GM18909 (cell line): Measurements from ENCODE around the gene USP47.

Experiments
- ATAC-seq: cut with Tn5 transposase; IDR thresholded peaks from one replicate; pipeline ENCODE4 v1.9.1; 2021; ENCODE audit warnings: mild to moderate bottlenecking; ENCODE audit not compliant: unreplicated experiment, poor library complexity

USP47 gene

GRCh38 chr11:11992257-11993212 is 150.8 kb downstream of the USP47 start:
- no peak for ATAC-seq

DNA sequence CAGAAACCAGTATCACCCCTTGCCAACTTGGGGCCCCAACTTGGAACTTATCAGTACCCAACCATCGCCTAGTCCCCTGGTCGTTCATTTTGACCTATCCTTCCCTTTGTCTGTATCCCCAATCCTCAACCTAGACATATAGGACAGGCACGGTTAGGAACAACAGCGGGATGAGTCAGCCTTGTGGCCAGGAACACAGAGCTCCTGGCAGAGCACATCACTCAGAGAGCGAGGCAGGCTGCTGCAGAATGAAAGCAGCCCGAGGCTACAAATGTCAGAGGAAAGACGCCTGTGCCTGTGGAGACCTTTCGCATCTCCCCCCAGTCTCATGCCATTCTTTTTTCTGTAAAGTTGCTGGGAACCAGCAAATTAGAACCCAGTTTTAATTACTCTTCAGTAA is 152.1 kb downstream of the USP47 start:
- ATAC-seq: no peak

DNA sequence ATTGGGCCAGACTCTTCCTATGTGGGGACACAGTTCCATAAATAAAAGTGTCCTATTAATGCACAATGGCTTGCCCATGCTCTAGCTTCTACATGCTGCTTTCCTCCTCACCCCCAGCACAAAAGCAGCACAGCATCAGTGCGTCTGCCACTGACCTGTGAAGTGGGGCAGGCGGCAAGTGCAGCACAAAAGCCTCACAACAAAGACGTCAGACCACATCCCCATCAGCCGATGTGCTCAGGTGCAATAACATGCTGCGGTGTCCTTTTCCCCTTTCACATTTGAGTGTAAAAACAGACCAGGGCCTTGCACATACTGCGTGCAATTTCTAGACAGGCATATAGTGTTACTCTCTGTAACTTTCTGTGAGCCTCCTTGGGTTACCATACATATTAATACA is 153.8 kb downstream of the USP47 start:
- ATAC-seq: no peak

DNA sequence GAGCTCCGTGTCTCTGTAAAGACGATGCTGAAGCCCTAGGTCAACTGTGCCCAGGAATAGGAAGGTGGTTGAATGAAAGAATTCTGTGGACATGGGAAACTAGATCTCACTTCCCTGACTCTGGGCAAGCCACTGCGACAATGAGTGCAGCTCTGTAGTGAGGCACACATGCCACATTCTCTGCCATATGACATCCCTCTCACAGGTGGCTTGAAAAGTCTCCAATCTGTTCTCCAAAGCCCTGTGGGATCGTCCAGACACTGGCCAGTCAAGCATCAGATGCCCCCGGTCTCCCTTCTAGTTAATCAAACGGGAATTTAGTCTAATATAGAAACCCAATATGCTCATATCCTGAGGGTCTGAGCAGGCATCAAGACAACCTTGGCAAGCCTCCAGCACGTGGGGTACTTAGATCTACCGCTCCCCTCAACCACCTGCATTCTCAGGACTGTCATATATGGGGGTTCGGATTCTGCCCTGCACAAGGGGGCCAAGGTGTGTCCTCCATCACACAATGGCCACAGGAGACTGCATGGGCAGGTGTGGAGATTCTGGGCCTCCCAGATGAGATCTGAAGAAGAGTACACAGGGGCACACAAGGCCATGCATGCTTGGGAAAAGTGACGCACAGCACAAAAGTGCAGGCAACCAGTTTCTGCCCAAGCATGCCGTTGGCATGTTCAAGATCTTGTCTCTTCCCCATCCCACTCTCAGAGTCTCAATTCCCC is 154.7 kb downstream of the USP47 start:
- ATAC-seq: no peak

GRCh38 chr11:11997049-11997322 is 155.2 kb downstream of the USP47 start:
- no peak for ATAC-seq

GRCh38 chr11:11998091-11998781 is 156.5 kb downstream of the USP47 start:
- ATAC-seq: no peak

DNA sequence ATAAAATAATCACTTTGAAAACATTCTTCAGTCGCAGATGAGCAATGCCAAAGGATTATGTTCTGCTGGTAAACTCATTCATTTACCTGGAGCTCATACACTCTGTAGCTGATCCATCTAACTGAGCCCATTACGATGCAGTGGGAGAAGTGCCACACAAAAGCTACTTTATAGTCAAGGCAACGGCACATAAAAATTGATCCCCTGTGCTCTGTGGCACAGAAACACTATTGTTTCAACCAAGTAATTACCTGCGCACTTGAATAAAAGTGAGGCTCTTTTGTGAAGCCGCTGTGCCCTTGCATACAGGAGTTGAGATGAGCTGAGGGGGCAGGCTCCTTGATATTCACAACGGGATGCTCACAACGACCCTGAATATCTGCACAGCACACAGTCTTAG is 159.4 kb downstream of the USP47 start:
- ATAC-seq: no peak

- no peak for ATAC-seq
These were observed 161.6 kb downstream of the USP47 start for GRCh38 chr11:12003336-12003735.

DNA sequence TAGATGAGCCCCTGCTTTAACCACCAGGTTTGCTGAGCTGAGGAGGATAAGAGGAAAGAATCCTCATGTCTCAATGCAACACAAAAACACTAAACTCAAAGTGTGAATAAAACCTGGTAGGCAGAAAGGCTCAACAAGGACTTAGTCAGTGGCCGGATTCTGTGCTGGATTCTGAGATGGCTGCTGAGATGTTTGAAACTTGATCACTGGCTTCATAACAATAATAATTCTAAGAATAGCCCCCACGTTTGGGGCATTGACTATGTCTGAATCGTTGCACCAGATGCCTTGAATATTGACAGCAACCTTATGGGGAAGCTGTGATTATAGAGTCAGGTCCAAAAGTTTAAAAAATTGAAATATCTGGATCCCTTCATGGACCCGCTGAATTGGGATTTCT is 162.0 kb downstream of the USP47 start:
- ATAC-seq: no peak

- ATAC-seq: no peak
These were observed 163.3 kb downstream of the USP47 start for GRCh38 chr11:12005061-12005460.

GRCh38 chr11:12005476-12005875 is 163.7 kb downstream of the USP47 start:
- no peak for ATAC-seq

- no peak for ATAC-seq
These were observed 164.9 kb downstream of the USP47 start for GRCh38 chr11:12006552-12007229.

DNA sequence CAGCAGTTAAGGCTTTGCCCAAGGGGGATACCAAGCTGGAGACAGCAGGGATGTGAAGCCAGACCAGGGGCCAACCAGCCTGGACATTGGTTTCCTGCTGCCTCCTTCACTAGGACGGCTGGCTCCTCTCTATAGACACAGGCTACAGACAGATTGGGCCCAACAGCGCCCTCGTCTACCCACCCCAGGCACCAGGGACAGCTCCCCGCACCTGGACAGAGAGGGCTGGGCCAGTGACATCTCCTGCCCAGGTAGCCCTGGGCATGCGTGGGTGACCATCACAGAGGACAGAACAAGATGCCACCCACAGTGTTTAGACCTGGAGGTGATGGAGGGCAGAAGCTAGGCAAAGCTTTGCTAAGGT is 165.4 kb downstream of the USP47 start:
- no peak for ATAC-seq

DNA sequence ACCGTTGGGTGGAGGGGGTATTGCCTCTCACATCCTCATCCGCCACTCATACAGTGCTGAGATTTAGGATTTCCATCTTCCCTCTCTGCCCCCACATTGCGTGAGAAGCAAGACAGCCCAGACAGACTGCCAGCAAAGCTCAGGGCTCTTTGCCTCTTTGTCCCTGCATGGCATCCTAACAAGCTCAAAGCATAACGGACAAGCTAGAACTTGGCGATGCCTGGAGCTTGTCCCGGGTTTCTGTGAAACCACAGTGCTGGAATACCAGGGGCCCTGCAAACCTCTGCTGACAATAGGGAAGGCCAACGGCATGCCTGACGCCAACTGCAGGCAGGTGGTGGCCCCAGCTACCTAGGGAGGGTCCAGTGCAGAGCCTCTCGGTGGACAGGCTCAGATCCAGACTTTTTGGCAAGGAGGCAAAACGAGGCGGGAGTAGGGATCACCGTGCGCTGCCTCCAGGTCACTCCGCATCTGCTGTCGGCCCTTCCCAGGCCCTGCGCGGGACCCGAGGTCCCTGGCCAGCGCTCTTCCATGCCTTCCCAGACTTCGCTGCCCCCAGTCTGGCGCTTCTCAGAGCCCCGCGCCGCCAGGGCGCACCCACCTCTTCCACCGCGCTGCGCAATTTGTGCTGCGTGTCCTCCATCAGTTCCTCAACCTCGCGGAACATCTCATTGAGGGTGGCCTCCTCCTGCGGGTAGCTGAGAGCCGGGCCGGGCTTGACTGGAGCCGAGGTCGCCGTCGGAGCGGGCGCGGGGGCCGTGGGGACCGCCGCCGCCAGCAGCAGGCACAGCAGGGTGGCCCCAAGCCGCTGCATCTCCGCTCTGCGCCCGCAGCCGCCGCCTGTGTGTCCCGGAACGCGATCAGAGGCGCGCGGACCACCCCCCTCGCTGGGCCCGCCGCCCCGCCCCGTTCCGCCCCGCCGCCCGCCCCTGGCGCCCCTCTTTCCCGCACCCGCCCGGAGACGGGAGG is 166.3 kb downstream of the USP47 start, which contains the start of gene DKK3:
TSS of gene DKK3 (minus strand) at position 858 of the 969 bp plus-strand sequence. CDS start at position 814, 44 bp downstream.
- no peak for ATAC-seq
